Hypothalamus (tissue), 51 donors: ENCODE data around the gene MAN1C1.
"Not testable (repeated sequence)": the region's sequence is repeated elsewhere in the genome, so short reads cannot be mapped to it uniquely, and the experiment has no call there.

Experiments
- DNase-seq, 51 donors: peaks; one replicate each; lab custom pipeline; 2025; lab: John Stamatoyannopoulos, UW

The MAN1C1 gene

DNA sequence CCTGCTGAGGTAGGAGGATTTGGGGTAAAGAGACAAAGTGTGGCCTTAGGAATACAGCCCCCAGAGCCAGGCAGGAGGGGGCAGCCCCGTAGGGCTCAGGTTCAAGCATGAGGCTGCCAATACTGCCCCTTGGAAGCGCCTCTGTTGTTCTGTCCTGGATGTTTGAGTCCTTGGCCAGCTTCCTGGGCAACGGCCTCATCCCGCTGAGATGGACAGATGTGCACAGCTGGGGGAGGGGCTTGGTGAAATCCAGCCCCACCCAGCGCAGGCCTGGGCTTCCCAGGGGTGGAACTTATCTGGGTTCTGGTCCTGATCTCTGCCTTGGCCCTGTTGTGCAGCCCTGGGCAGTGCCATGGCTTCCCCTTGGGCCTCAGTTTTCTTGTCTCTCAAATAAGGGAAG lies 34.8 kb upstream of the MAN1C1 start:
- no peak for DNase-seq

DNA sequence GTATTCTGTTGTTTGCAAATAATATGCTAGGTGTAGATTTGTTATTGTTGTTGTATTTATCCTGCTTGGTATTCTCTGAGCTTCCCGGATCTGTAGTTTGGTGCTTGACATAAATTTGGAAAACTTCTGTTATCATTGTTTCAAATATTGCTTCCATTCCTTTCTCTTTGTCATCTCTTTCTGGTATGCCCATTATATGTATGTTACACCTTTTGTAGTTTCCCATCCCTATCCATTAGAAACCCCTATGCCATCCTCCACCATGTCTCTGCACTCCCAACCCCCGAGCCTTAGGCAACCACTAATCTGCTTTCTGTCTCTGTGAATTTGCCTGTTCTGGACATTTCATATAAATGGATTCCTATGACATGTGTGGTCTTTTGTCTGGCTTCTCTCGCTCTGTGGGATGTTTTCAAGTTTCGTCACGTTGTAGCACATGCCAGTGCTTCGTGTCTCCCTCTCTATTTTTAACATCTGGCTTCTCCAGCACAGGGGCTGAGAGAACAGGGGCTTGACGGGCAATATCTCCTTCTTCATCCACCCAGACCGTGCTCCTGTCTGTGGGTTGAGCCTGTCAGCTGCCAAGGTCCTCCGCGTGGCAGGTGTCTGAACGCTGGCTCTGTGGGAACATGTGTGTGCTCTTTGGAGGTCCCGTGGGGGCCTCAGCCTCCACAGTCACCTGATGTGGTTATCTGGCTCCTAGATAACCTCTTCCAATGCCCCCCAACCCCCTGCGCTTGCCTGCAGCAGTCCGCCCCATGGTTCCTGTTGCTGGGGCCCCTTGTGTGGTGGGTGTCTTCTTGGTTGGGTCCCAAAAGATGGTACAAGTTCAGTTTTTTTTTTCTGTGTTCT lies 32.8 kb upstream of the MAN1C1 start:
- no peak for DNase-seq

DNA sequence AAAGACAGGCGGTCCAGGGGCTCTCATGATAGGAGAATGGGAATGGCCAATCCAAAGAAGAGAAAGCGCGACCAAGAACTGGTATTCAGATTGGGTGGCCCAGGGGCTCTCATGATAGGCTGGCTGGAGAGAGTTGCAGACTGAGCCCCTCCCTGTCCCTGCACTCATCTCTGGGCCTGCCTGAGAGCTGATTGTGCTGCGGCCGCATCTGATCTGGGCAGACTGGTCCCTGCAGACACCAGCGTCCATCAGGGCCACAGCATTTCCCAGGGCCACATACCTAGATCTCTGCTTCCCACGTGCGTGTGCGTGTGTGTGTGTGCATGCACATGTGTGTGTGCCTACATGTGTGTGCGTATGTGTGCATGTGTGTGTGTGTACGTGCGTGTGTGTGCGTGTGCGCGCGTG lies 30.4 kb upstream of the MAN1C1 start:
- no peak for DNase-seq

DNA sequence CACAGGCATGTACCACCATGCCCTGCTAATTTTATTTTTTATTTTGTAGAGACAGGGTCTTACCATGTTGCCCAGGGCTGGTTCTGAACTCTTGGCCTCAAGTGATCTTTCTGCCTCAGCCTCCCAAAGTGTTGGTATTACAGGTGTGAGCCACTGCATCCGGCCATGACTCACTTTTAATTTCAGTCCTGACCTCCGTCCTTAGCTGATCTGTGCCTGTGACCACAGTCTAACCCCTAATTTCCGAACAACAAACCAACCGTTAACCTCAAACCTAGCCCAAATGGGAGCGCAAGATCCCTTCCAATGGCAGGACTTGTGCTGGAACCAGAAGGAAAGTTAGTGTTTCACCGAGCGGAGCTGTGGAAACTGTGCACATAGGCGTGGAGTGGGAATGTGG lies 29.3 kb upstream of the MAN1C1 start:
- DNase-seq = no peak

DNA sequence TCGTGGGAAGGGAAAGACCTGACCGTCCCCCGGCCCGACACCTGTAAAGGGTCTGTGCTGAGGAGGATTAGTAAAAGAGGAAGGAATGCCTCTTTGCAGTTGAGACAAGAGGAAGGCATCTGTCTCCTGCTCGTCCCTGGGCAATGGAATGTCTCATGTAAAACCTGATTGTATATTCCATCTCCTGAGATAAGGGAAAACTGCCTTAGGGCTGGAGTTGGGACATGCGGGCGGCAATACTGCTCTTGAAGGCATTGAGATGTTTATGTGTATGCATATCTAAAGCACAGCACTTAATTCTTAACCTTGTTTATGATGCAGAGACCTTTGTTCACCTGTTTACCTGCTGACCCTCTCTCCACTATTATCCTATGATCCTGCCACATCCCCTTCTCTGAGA lies 28.4 kb upstream of the MAN1C1 start:
- DNase-seq = not testable (repeated sequence)

DNA sequence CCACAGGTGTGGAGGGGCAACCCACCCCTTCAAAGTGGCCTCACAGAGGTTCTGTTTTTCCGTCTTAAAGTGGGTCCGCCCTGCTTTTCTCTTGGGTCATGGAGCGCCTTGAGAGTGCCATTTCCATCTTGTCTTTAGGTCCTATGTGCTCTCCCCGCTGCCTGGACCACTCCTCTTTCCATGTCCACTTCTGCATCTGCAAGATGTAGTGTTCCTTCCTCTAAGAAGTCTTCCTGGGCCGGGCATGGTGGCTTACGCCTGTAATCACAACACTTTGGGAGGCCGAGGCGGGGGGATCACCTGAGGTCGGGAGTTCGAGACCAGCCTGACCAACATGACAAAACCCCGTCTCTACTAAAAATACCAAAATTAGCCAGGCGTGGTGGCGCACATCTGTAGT lies 27.8 kb upstream of the MAN1C1 start:
- DNase-seq = not testable (repeated sequence)

DNA sequence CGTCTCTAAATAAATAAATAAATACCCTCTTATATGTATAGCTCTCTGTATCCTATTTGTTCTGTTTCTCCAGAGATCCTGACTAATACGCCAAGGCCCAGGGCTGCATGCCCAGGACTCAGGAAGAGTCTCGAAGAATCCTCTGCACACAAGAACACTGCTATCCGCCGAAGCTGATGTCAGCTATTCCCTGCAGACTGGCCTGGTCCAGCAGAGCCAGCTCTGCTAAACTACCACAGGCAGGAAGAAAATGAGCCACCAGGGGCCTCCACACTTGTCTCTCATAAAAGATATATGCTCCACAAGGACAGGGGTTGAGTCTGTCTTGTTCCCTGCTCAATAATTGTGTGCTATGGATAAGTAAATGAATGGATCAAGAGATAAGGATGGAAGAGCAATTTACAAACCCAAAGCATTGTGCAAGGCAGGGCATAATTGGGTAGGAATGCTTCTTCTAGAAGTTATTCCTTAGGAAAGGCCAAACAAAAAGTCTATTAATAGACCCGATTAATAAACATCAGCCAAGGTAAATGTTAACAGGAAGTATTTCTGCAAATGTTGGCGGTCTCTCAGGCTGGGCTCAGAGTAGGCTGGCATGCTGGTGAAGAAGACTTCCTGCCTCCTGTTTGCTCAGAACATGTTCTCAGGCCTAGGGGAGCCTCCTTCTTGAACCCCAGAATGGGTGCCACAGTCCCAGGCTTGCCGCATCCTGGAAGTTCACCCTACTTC lies 26.3 kb upstream of the MAN1C1 start:
- no peak for DNase-seq

DNA sequence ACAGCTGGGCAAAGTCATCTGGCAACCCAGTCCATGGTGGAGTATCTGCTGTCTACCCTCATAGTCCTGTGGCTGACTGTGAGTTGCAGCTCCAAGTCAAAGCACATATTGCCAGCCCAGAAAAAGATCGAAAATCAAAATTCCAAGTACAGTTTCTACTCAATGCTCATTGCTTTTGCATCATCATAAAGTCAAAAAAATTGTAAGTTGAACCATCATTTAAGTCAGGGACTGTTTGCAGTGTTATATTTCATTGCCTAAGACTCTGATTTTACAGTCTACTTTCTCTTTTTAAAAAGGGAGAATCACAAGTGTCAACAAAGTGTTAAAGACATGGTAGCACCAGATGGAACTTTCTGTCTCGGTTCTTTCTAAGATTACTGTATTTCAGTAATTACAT lies 22.7 kb upstream of the MAN1C1 start:
- DNase-seq = no peak

DNA sequence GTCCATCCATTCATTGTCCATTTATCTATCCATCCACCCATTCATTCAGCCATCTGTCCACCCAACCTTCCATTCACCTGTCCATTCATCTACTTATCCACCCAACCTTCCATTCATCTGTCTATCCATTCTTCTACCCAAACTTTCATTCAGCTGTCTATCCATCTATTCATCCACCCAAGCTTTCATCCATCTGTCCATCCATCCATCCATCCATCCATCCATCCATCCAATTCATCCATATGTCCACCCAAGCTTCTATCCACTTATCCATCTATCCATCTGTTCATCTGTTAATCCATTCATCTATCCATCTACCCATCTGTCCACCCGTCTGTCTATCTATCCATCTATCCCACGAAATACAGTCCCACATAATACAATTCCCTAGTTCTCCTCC lies 21.6 kb upstream of the MAN1C1 start:
- no peak for DNase-seq

DNA sequence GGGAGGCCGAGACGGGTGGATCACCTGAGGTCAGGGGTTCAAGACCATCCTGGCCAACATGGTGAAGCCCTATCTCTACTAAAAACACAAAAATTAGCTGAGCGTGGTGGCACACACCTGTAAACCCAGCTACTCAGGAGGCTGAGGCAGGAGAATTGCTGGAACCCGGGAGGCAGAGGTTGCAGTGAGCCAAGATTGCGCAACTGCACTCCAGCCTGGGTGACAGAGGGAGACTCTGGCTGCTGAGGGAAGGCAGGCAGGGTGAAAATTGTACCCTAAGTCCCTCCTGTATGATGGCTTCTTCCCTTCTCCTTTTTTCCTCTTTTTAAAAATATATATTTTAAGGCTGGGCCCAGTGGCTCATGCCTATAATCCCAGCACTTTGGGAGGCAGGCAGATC lies 19.9 kb upstream of the MAN1C1 start:
- DNase-seq = not testable (repeated sequence)

DNA sequence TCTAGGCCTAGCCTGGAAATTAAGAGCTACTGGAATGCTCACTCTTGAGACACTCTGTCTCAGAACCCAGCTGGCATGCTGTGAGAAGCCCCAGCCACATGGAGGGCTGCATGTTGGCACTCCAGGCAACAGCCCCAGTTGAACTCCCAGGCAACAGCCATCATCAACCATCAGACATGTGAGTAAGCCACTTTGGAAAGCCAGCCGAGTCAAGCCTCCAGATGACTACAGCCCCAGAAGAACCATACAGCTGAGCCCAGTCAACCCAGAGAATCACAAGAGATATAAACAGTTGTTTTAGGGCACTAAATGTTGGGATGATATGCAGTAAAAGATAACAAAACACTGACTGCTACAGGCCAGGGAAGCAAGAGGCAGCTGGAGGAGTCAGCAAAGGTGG lies 17.7 kb upstream of the MAN1C1 start:
- DNase-seq = no peak

DNA sequence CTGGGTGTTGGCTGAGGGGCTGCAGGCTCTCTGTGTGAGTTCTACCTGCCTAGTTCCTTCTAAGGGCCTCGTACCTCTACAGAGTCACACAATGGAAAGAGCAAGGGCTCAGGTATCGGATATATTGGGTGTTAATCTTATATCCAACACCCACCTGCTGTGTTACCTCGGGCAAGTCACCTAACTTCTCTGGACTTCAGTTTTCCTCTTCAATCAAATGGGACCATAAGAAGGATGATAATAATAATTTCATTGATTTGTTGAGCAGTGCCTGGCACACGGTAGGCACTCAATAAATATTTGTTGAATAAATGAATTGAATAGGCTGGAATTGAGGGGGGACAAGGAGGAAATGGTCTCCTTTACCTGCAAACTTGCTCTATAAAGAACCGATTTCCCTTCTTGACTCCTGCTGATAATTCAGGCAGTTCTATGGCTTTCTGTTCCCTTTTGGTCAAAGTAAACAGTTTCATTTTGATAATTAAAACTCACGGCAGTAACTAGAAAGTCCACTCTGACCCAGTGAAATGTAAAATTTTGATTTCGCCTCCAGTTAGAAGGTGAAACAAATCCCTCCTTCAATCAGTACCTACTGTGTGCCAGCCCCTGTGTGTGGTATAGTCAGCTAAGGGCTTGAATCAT lies 16.5 kb upstream of the MAN1C1 start:
- no peak for DNase-seq

DNA sequence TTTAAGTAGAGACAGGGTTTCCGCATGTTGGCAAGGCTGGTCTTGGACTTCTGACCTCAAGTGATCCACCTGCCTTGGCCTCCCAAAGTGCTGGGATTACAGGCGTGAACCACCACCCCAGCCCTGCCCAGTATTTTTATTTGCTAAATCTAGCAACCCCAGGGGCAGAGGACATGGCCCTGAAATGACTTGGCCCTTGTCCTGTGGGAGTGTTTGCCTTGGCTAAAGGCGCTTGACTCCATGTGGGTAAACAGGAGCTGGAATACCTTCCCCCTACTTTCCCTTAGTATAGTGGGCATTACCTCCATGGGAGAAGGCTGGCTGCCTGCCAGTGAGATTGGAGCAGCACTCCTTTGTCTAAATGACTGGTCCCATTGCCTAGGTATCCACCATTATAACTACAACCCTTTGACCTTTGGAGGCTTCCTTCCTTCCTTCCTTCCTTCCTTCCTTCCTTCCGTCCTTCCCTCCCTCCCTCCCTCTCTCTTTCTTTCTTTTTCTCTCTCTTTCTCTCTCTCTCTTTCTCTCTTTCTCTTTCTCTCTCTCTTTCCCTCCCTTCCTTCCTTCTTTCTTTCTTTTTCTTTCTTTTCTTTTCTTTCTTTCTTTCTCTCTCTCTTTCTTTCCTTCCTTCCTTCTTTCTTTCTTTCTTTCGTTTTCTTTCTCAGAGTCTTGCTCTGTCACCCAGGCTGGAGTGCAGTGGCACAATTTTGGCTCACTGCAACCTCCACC lies 15.5 kb upstream of the MAN1C1 start:
- not testable (repeated sequence) for DNase-seq

DNA sequence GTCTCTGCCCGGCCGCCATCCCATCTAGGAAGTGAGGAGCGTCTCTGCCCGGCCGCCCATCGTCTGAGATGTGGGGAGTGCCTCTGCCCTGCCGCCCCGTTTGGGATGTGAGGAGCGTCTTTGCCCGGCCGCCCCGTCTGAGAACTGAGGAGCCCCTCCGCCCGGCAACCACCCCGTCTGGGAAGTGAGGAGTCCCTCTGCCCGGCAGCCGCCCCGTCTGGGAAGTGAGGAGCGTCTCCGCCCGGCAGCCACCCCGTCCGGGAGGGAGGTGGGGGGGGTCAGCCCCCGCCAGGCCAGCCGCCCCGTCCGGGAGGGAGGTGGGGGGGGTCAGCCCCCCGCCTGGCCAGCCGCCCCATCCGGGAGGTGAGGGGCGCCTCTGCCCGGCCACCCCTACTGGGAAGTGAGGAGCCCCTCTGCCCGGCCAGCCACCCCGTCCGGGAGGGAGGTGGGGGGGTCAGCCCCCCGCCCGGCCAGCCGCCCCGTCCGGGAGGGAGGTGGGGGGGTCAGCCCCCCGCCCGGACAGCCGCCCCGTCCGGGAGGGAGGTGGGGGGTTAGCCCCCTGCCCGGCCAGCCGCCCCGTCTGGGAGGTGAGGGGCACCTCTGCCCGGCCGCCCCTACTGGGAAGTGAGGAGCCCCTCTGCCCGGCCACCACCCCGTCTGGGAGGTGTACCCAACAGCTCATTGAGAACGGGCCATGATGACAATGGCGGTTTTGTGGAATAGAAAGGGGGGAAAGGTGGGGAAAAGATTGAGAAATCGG lies 12.6 kb upstream of the MAN1C1 start:
- DNase-seq = not testable (repeated sequence)

DNA sequence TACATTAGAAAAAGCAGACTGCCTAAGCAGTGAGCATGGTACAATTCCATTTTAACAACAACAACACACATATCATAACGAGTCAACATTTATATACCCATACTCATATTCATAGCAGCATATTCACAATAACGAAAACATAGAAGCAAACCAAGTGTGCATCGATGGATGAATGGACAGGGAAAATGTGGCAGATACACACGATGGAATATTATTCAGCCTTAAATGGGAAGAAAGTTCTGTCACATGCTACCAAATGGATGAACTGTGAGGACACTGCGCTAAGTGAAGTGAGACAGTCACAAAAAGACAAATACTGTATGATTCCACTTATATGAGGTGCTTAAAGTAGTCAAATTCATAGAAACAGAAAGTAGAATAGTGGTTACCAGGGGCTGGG lies 9.5 kb upstream of the MAN1C1 start:
- DNase-seq = no peak

DNA sequence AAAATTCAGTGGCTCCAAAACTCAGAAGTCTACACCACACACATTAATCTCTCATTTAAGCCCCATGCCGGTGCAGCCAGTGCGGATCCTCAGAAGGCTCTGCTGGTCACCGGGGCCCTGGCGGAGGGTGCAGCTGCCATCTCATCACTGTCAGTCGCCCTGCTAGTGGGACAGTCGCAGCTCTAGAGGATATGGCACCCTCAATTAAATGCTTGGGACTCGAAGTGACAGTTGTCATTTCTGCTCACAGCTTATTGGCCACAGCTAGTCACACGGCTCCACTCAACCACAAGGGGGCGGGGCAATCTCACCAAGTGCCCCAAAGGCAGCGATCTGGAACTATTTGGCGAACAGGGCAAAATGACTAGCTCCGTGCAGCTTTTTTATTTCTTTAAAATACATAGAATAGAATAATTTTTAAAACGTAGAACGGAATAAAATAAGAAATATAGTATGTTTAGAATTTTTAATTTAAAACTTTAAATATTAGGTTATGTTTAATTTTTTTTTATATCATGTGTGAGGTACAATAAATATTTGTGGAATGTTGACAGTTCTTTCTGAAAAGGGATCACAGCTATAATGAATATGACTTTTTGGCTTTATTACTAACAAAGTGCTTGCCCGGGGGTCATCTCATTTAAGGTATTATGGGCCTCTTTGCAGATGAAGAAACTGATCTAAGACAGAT lies 8.0 kb upstream of the MAN1C1 start:
- DNase-seq = peak in 50 of 51 donors; percentile 5 to 89 (median 65)

DNA sequence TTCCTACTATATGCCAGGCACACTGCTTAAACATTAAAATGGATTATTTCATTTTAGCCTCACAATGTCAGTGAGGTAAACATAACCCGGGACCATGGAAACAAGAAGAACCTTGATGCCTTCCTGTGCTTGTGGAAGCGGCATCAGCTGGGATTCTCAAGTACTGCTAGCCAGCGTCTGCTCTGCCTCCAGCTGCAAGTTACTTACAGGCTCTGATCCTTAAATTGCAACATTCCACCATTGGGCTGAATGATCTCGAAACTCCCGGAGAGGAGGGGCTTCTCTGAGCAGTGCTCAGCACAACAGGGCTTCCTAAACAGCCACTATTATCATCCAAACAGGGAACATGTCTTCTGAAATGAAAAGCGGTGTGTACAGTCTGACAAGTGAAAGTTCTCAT lies 6.7 kb upstream of the MAN1C1 start:
- DNase-seq = peak in 5 of 51 donors; percentile 10 to 23 (median 14)

DNA sequence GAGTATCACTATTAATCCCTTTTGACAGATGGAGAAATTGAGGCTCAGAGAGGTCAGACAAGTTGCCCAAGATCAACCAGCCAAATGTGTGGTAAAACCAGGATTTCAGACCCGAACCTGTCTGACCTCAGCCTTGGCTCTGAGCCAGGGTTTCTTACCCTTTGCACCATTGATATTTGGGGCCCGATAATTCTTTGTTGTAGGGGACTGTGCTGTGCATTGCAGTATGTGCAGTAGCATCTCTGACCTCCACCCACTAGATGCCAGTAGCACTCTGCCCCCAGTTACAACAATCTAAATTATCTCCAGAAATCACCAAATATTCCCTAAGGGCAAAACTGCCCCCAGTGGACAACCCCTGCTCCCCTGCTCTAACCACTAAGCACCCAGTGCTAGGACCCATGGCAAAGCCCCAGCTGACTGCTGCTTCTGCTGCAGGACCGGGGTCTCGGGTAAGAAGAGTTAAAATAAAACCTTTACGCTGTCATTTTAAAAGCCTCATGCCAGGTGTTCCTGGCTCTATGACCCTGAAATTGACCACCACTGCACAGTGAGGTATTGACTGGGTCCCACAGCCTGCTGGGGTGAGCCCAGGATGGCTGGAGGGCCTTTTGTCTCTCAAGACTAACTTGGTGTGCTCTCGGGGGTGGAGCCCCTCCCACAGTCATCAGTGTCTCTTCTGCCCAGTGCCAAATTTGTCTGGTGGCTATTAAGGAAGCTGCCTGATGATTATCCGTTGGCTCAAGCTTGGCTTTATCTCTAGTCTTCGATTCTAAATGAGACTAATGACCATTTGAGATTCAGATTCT lies 5.6 kb upstream of the MAN1C1 start:
- no peak for DNase-seq

DNA sequence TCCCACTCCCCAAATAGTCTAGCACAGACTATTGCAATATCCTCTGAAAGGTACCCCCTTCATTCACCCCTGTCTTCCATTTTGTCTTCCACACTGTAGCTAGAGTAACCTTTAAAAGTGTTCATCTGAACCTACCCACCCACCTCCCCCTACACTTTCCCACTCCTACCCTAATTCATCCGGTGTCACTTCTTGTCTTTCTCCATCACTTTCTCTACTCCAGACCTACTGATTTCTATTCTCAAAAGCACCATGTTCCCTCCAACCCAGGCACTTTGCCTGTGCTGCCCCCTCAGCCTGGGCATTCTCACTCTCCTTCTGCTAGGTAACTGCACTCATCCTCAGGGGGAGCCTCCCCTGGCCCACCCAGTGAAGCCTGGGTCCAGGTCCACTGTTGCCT lies 4.7 kb upstream of the MAN1C1 start:
- DNase-seq = no peak
